GM12874 (cell line): ENCODE results near the gene SPAG16.

ENCODE experiments used
- TF ChIP-seq, protein P1 (sequence below): IDR thresholded peaks from 2 replicates; pipeline ENCODE4 v1.5.1; 2011; ENCODE audit warnings: low read depth, mild to moderate bottlenecking, control low read depth, low read length, moderate library complexity; ENCODE audit not compliant: insufficient read depth

The SPAG16 gene

DNA sequence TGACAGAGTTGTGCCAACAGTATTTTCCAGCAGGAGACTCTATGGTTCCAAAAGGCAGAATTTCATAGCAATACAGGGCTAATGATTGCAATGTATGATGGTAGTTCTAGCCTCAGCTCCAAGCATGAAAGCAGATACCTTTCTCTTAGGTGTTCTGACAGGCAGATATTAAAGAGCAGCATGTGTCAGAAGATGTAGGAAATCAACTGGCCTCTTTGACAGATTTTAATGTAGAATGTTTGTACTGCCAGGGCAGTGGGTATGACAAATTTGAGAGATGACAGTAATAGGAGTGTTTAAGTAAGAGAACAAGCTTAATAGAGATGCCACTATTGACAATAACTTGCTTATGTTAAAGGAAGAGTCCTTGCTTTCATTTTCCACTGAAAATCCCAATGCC lies 1105.1 kb downstream of the SPAG16 start:
- TF ChIP-seq, protein P1, sequence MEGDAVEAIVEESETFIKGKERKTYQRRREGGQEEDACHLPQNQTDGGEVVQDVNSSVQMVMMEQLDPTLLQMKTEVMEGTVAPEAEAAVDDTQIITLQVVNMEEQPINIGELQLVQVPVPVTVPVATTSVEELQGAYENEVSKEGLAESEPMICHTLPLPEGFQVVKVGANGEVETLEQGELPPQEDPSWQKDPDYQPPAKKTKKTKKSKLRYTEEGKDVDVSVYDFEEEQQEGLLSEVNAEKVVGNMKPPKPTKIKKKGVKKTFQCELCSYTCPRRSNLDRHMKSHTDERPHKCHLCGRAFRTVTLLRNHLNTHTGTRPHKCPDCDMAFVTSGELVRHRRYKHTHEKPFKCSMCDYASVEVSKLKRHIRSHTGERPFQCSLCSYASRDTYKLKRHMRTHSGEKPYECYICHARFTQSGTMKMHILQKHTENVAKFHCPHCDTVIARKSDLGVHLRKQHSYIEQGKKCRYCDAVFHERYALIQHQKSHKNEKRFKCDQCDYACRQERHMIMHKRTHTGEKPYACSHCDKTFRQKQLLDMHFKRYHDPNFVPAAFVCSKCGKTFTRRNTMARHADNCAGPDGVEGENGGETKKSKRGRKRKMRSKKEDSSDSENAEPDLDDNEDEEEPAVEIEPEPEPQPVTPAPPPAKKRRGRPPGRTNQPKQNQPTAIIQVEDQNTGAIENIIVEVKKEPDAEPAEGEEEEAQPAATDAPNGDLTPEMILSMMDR = no peak

DNA sequence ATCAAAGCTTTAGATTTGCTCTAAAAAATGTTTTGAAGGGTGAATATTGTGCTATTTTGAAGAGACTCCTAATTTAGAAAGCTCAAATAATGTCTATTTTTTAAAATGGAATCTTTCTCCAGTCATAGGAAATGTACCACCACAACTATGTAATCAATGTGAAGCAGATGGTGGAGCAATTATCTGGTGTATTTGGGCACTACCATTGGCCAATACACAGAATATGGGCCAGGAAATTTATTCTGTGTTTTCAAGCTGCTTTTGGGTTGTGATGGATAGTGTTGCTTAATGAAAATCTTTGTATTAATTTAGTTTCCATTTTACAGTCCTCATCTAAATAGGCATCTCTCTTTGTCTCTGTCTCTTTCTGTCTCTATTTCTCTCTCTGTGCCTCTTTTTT lies 1109.5 kb downstream of the SPAG16 start:
- TF ChIP-seq, protein P1 = no peak

DNA sequence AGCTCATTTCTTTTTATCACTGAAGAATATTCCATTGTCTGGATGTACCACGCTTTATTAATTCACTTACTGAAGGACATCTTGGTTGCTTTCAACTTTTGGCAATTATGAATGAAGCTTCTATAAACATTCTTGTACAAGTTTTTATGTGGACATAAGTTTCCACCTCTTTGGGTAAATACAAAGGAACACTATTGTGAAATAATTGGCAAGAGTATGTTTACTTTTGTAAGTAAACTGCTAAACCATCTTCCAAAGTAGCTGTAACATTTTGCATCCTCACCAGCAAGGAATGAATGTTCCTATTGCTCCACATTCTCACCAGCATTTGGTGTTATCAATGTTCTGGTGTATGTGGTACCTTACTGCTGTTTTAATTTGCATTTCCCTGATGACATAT lies 1110.8 kb downstream of the SPAG16 start:
- TF ChIP-seq, protein P1 = no peak

DNA sequence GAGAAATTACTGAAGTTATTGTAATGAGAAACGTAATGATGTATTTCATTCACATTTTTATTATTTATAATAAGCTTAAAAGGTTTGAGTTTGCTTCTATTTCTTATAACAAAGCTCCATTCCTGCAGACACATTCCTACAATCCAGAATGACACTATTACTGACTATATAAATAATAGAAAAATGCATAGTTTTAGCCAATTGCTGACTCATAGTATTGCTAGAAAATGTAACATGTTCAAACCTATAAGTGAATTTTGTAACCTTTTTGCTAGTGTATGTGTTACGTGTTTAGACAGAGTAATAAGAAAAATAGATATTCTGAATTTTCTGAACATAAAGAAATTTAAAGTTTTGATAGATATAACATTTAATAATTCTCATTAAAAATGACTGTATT lies 1117.3 kb downstream of the SPAG16 start:
- TF ChIP-seq, protein P1 = no peak

DNA sequence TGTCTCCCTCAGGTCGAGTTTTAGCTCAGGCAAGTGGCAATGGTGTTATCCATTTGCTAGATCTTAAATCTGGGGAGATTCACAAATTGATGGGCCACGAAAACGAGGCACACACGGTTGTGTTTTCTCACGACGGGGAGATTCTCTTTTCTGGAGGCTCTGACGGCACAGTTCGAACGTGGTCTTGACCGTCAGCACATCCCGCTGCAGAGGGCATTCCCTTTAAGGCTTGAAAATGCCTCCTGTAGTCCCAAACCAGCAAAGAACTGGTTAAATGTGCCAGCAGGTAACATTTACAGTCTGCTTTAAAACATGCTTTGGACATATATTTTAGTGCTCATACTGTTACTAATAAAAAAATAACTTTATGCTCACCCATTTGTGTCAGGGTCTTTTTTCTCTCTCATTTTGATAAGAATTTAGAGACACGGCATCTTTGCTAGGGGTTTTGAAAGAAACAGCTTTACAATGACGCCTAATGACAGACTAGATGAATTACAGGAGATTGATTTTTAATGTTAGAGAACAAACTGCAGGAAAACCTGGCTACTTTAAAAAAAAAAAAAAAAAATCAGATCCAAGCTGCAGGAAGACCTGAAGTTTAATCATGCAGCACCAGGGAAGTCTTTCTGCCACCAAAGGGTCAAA lies 1126.0 kb downstream of the SPAG16 start:
- TF ChIP-seq, protein P1 = no peak

DNA sequence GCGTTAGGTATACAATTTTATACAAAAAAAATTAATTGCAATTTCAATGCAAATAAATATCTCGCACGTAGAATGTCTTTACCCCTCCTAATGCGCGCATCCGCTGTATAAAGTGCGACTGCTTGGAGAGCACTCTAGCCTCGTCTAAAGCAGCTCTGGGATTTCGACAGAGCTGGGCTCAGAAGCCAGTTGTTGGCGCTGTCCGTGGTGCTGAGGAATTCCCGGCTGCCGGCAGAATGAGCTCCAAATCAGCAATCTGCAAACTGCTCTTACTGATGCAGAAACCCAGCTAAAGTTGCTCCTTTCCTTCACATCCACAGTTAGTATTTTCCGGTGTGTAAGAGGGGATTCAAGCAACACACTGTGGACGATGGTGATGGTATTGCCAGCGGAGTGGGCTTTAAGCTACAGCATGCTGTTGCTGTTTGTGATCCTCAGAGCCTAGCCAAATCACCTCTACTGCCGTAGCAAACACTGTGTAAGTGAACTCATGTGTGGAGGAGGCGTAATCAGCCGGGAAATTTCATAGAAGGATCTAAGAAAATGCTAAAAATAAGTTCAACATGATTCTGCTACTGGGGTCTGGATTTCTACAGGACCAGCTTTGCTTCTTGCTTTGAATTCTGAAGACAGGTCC lies 1126.8 kb downstream of the SPAG16 start, which contains the start of gene VWC2L:
TSS of gene VWC2L (plus strand) at position 137 of the 637 bp plus-strand sequence. CDS start 3,140 bp downstream, outside the sequence.
- TF ChIP-seq, protein P1 = no peak

DNA sequence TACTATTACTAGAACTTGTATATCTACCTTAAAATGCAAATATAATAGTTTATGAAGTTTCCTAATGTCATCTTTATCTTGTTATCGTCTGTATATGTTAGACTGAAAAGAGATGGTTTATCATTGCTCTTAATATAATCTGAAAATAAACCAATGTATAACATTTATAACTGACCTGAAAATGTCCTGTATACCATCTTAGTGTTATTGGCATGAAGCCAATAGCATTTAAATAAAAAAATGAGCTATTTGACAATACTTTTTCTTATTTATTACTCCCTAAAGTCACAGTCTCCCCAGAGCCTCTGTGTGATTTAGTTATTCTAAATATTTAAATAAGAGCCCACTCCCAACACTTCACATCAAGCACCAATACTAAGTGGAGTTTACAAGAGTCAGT lies 1128.4 kb downstream of the SPAG16 start:
- TF ChIP-seq, protein P1 = no peak
